Activated naive CD4-positive, alpha-beta T cell treated with anti-CD3 and anti-CD28 coated beads, Interleukin-2, amount 50 U/mL, for 24 hours (primary cell): Measurements from ENCODE around the gene HEXD.
"Not testable (repeated sequence)": the region's sequence is repeated elsewhere in the genome, so short reads cannot be mapped to it uniquely, and the experiment has no call there.

Experiments
- H3K27ac Mint-ChIP-seq: one replicate; pipeline ENCODE4 v1.8.0; 2021; ENCODE audit warnings: mild to moderate bottlenecking, mixed read lengths
- H3K27me3 Mint-ChIP-seq: one replicate; pipeline ENCODE4 v1.8.0; 2021; ENCODE audit warnings: mixed read lengths
- H3K36me3 Mint-ChIP-seq: one replicate; pipeline ENCODE4 v1.8.0; 2021; ENCODE audit warnings: mixed read lengths
- H3K4me1 Mint-ChIP-seq: one replicate; pipeline ENCODE4 v1.8.0; 2021; ENCODE audit warnings: mixed read lengths
- H3K4me3 Mint-ChIP-seq: one replicate; pipeline ENCODE4 v1.8.0; 2021; ENCODE audit warnings: mild to moderate bottlenecking, mixed read lengths
- H3K9me3 Mint-ChIP-seq: one replicate; pipeline ENCODE4 v1.8.0; 2021; ENCODE audit warnings: mixed read lengths

HEXD gene

GRCh38 chr17:82377924-82378740 is 40.0 kb upstream of the HEXD start:
- Mint-ChIP-seq H3K27me3 (peaks cover 24% of the 10 kb centered on the region), H3K4me1 (peaks cover under 1% of the 10 kb centered on the region), H3K9me3 (no peaks in the 10 kb centered on the region)

GRCh38 chr17:82378741-82379021 is 39.5 kb upstream of the HEXD start:
- Mint-ChIP-seq H3K27me3 (peaks cover 18% of the 10 kb centered on the region), H3K36me3 (no peaks in the 10 kb centered on the region), H3K4me3 (no peak overlapping the region), H3K27ac (no peak overlapping the region), H3K9me3 (no peaks in the 10 kb centered on the region), H3K4me1 (no peaks in the 10 kb centered on the region)

More at GRCh38 chr17:82377924-82378740, 40.0 kb upstream of the HEXD start:
- Mint-ChIP-seq H3K36me3 (no peaks in the 10 kb centered on the region), H3K4me3 (no peak overlapping the region), H3K27ac (no peak overlapping the region)

GRCh38 chr17:82380860-82381702 is 37.1 kb upstream of the HEXD start:
- no peaks in the 10 kb centered on the region for H3K36me3 Mint-ChIP-seq
- H3K9me3 Mint-ChIP-seq, result no peaks in the 10 kb centered on the region
- peaks cover 20% of the 10 kb centered on the region for H3K27me3 Mint-ChIP-seq
- no peaks in the 10 kb centered on the region for H3K4me1 Mint-ChIP-seq
- H3K27ac Mint-ChIP-seq, result no peak overlapping the region
- no peak overlapping the region for H3K4me3 Mint-ChIP-seq

GRCh38 chr17:82381703-82382009 is 36.5 kb upstream of the HEXD start:
- H3K4me3 Mint-ChIP-seq, result not testable (repeated sequence)
- H3K27me3 Mint-ChIP-seq, result peaks cover 18% of the 10 kb centered on the region

GRCh38 chr17:82382220-82382932 is 35.8 kb upstream of the HEXD start:
- H3K27me3 Mint-ChIP-seq, result peaks cover 16% of the 10 kb centered on the region
- H3K9me3 Mint-ChIP-seq, H3K4me1 Mint-ChIP-seq, H3K36me3 Mint-ChIP-seq, H3K4me3 Mint-ChIP-seq, H3K27ac Mint-ChIP-seq: not testable (repeated sequence)

More at GRCh38 chr17:82381703-82382009, 36.5 kb upstream of the HEXD start:
- H3K4me1 Mint-ChIP-seq, H3K9me3 Mint-ChIP-seq, H3K27ac Mint-ChIP-seq, H3K36me3 Mint-ChIP-seq: not testable (repeated sequence)

GRCh38 chr17:82382933-82383255 is 35.3 kb upstream of the HEXD start:
- H3K27ac Mint-ChIP-seq, result no peak overlapping the region
- no peaks in the 10 kb centered on the region for H3K36me3 Mint-ChIP-seq
- peaks cover 6% of the 10 kb centered on the region for H3K4me1 Mint-ChIP-seq
- H3K27me3 Mint-ChIP-seq, result peaks cover 16% of the 10 kb centered on the region
- H3K4me3 Mint-ChIP-seq, result no peak overlapping the region
- H3K9me3 Mint-ChIP-seq, result no peaks in the 10 kb centered on the region

GRCh38 chr17:82383411-82383810 is 34.7 kb upstream of the HEXD start:
- no peak overlapping the region for H3K27ac Mint-ChIP-seq
- H3K27me3 Mint-ChIP-seq, result peaks cover 16% of the 10 kb centered on the region
- no peaks in the 10 kb centered on the region for H3K9me3 Mint-ChIP-seq
- H3K4me3 Mint-ChIP-seq, result no peak overlapping the region
- peaks cover 6% of the 10 kb centered on the region for H3K4me1 Mint-ChIP-seq
- H3K36me3 Mint-ChIP-seq, result no peaks in the 10 kb centered on the region

- Mint-ChIP-seq H3K4me1 (peaks cover 6% of the 10 kb centered on the region), H3K27ac (no peak overlapping the region), H3K4me3 (no peak overlapping the region), H3K9me3 (no peaks in the 10 kb centered on the region), H3K27me3 (peaks cover 13% of the 10 kb centered on the region), H3K36me3 (no peaks in the 10 kb centered on the region)
Measured at GRCh38 chr17:82384051-82384729, 34.0 kb upstream of the HEXD start.

GRCh38 chr17:82384730-82385481 is 33.2 kb upstream of the HEXD start:
- Mint-ChIP-seq H3K4me3 (no peak overlapping the region), H3K4me1 (peaks cover 6% of the 10 kb centered on the region), H3K9me3 (no peaks in the 10 kb centered on the region), H3K27ac (no peak overlapping the region), H3K27me3 (peaks cover 12% of the 10 kb centered on the region), H3K36me3 (no peaks in the 10 kb centered on the region)

GRCh38 chr17:82385559-82386254 is 32.4 kb upstream of the HEXD start:
- Mint-ChIP-seq H3K9me3 (no peaks in the 10 kb centered on the region), H3K27ac (no peak overlapping the region), H3K4me1 (peaks cover 6% of the 10 kb centered on the region), H3K4me3 (no peak overlapping the region), H3K27me3 (peaks cover 8% of the 10 kb centered on the region), H3K36me3 (no peaks in the 10 kb centered on the region)

GRCh38 chr17:82386255-82386831 is 31.8 kb upstream of the HEXD start:
- H3K9me3 Mint-ChIP-seq, result no peaks in the 10 kb centered on the region
- H3K4me1 Mint-ChIP-seq, result peaks cover 6% of the 10 kb centered on the region
- no peaks in the 10 kb centered on the region for H3K36me3 Mint-ChIP-seq
- H3K27ac Mint-ChIP-seq, result no peak overlapping the region
- H3K27me3 Mint-ChIP-seq, result peaks cover 3% of the 10 kb centered on the region
- no peak overlapping the region for H3K4me3 Mint-ChIP-seq

- Mint-ChIP-seq H3K27me3 (peaks cover 3% of the 10 kb centered on the region), H3K4me3 (no peak overlapping the region), H3K36me3 (no peaks in the 10 kb centered on the region), H3K9me3 (no peaks in the 10 kb centered on the region), H3K4me1 (peaks cover 6% of the 10 kb centered on the region), H3K27ac (no peak overlapping the region)
Measured at GRCh38 chr17:82386881-82387704, 31.1 kb upstream of the HEXD start.

GRCh38 chr17:82387705-82388106 is 30.4 kb upstream of the HEXD start:
- H3K27me3 Mint-ChIP-seq, result peaks cover 3% of the 10 kb centered on the region
- no peak overlapping the region for H3K27ac Mint-ChIP-seq
- peaks cover 6% of the 10 kb centered on the region for H3K4me1 Mint-ChIP-seq
- no peaks in the 10 kb centered on the region for H3K36me3 Mint-ChIP-seq
- H3K4me3 Mint-ChIP-seq, result no peak overlapping the region
- no peaks in the 10 kb centered on the region for H3K9me3 Mint-ChIP-seq
